HG03520 (cell line): Measurements from ENCODE around the gene TLX3.
"Not testable (repeated sequence)": the region's sequence is repeated elsewhere in the genome, so short reads cannot be mapped to it uniquely, and the experiment has no call there.

Experiments
- ATAC-seq: cut with Tn5 transposase; IDR thresholded peaks from one replicate; pipeline ENCODE4 v1.9.1; 2021; ENCODE audit warnings: mild to moderate bottlenecking, moderate library complexity; ENCODE audit not compliant: unreplicated experiment

The TLX3 gene

DNA sequence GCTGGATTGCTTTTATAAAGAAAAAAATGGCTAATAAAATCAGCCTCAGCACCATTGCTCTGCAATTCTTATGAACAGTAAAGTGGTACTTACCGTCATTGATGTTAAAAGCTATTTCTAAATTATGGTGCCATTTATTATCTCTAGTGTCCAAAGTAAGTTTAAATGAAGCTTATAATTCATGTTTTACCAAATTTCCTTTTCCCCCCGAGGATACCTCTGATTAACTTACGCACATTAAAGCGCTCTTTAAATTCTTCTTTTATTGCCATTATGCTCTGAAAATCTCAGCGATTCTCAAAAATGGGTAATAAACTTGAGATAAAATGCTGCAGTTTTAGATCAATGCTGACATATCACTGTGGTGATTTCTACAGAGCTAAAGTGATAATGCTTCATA is 13.5 kb downstream of the TLX3 start:
- no peak for ATAC-seq

DNA sequence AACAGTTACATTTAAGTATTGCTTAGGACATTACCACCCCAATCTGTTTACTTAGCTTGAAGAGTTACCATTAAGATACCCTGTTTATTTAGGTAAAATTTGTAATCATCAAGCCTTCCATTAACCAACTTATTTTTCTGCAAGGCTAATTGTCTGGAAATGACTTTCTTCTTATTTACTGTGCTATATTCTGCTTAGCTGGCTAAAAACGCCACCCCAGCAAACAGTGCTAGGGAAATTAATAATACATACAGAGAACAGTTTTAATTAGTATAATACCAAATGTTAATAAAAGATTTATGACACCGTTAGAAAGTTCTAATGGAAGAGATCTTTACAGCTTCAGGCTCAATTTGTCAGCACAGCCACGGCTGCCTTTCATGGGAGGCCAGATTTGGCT is 14.0 kb downstream of the TLX3 start:
- ATAC-seq = no peak

DNA sequence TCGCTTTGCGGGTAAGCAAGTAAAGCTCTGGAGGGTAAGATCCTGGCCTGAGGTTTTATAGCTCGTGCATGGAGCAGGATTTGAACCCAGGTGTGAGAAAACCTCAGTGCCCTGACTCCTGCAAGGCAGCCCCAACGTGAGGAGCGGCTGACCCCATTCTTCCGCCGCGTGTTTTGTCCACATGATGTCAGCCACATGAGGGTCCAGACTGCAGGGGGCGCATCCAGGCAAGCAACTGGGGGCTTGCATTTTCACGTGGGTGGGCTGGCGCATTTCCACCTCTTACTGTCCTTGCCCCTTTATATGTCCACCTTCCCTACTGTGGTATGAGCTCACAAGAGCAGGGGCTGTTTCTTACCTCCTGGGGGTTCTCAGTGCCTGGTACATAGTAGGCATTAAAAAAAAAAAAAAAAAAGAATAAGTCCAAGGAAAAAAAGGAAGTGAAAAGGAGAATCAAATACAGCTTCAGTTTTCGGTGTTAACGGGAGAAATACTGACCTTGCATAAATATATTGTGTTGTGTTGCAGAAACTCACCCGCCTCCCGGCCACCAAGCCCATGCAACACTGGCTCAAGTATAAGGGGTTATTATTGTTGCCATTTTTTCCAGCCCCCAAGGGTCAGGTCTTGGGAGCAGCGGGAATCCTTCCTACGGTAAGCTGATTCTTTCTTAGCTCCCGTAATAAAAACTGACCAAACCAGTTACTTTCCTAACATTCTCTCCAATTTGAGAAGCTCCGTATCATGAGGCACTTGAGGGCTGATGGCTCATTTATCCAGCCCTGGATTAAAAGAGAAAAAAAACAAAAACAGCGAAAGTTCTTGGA is 15.0 kb downstream of the TLX3 start:
- no peak for ATAC-seq

DNA sequence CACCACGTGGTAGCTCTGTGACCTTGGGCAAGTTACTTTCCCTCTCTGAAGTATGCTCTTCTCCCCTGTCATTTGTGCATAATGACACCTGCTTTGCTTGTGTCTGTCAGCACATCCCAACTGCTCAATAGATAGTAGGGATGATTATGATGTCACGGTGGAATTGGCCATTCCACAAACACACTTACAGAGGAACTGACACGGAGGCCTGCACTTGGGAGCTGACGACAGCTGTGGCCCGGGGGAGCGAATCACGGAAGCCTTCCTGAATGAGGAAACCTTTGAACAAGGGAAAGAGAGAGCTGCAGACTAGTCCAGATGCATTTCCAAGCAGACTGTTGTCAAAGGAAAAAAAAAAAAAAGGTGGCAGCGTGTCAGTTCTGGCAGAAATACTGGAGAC is 21.0 kb downstream of the TLX3 start:
- ATAC-seq = no peak

DNA sequence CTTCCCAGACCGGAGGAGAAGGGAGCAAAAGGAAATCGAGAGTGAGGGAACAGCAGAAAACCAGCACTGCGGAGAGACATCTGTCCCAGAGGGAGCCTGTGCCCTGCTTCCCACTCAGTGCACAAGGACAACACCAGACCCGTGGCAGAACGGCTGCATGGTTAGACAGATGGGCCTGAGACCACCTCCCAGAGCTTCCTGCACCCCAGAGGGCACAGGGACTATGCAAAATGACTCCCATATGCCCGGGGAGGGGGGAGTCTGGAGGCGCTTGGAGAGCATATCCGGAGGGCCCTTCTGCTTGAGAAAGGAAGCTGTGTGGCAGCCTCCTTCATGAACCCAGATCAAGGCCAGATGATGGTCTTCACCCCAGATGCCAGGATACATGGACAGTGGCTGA is 26.6 kb downstream of the TLX3 start:
- no peak for ATAC-seq

DNA sequence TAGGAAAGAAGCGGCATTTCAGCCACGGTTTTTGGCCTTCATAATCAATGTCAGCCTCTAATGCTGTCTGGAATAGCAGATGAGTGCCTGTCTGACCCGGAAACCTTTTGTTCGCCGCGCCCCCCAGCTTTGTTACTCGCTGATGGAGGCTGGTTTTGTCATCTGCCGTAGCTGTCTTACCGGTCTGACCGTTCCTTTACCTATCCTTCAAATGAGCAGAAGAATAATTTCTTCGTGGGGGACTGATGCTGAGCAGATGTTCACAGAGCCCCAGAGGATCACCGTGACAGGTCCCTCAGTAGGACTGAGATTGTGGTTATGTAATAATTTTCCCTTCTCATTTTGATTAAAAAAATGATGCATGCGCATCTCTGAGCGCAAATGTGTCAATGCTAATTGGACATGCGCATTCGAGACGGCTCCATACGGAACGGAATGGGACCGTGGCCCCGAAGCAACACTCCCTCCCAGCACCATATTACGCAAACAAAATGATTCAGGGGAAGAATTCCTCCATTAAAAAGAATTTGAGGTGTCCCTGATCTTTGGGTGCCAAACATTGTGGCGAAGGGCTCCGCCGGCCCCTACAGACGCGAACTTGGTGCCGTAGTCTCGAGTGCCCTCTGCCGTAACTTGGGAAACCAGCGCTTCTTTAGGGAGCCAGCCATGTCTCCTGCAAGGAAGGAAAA is 27.6 kb downstream of the TLX3 start:
- ATAC-seq = no peak

DNA sequence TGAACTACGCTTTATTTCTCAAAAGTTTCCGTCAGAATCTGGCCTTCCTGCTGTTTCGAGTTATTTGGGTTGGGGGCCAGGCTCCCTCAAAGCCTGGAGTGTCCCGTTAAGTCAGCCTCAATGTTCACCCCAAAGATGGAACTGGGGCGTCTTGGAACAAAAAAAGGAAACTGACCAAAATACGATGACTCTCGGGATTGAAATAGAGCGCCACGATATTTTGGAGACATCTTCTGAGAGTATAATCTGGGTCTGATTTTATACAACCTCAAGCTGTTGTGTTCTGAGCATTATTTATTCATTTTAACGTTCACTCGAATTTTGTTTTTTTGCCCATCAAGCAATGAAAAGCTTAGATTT is 28.1 kb downstream of the TLX3 start:
- ATAC-seq = no peak

DNA sequence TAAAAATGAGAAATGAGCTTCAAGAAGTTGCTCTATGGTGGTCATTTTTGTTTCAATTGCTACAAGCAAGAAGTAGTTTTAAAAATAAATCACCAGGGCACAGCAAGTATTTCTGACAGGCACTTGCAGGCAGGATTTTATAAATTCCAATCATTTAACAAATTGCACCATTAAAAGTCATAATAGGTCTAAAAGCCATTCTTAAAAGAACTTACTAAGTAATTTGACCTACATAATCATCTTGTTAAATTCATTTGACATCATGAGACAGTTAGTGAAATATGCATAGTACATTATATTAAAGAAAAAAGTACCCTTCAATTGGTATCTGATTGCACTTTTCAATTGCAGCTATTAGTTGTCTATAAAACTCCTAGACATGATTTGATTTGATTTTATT is 31.0 kb downstream of the TLX3 start:
- no peak for ATAC-seq

DNA sequence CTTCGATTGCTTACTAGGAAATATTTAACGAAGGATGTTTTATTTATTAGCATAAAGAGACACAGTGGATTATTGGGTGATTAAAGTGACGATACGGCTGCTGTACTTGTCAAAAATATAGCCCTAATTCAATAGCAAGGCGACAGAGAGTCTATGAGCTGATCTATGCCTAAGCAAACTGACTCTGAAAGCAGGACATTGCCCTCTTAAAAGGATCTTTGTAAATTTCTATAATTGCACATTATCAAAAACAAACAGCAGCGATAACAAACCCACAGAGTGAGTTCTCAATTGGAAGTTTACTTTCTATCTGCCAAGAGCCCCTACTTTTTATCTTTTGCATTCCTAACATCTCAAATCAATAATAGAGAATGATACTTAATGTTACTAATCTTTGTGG is 31.4 kb downstream of the TLX3 start:
- no peak for ATAC-seq

DNA sequence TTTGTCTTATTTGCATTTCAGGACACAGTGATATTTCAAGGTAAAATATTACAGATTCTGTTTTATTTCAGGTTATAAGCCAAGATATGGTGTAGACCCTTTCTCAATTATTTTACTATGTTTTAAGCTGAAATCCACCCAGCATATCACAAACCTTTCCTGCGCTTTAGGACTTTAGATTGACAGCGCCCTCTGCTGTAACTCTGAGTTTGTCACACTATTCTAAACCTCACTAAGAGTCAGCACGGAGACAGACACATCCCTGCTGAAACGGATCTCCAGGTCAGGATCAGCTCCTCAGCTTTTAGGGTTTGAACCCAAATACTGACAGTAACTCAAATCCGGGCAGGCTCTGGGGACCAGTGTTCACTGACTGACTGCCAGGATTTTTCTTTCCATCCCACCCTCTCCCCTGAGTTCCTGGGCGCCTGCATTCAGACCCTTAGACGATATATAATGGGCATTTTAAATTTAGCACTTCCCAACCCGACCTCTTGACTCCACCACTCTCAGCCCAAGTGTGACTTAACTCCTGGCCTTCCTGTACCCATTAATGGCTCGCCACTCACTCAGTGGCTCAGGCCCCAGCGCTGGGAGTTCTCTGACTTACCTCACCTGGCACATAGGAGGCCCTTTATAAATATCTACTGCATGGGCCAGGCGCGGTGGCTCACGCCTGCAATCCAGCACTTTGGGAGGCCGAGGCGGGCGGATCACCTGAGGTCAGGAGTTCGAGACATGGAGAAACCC is 33.5 kb downstream of the TLX3 start:
- peak; percentile 73 for ATAC-seq

DNA sequence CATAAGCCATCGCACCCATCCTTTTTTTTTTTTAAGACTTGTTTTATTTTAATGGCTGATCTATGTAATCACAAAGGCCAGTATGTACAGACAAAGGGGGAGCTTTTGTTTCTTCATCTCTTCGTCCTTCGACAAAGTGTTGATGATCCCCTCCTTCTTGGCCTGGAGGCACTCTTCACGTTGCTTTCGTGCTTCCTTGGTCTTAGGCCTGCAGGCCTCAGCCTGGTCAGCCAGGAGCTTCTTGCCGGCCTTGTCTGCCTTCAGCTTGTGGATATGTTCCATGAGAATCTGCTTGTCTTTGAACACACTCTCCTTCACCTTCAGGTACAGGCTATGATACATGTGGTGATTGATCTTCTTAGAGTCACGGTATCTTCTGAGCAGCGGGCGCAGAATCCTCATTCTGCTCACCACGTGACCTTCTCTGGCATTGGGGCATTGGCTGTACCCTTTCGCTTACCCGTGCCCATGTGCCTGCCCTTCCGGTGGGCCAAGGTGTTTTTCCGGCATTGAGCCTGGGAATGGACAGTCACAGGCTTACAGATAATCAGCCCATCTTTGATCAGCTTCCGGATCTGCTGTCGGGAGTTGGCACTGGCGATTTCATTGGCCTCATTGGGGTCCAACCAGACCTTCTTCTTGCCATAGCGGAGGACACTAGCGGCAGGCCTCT is 36.0 kb downstream of the TLX3 start:
- no peak for ATAC-seq

DNA sequence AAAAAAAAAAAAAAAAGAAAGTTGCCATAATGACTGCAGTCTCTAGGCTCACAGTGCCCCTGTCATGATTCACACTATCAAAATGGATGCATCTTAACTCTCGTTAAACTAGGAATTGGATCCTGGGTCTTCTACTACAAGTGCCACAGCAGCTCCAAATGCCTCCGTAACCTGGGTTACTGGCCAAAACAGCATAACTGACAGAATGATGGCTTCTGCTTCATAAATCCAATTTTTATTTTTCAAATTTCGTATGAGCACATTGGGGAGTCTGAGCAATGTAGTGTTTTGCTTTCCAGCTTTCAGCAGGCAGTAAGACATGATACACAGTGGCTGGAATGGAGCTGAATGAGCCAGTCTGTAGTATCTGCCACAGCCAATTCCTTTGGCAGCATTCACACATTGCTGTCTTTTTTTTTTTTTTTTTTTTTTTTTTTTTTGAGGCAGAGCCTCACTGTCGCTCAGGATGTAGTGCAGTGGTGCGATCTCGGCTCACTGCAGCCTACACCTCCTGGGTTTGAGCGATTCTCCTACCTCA is 42.6 kb downstream of the TLX3 start:
- ATAC-seq = no peak

DNA sequence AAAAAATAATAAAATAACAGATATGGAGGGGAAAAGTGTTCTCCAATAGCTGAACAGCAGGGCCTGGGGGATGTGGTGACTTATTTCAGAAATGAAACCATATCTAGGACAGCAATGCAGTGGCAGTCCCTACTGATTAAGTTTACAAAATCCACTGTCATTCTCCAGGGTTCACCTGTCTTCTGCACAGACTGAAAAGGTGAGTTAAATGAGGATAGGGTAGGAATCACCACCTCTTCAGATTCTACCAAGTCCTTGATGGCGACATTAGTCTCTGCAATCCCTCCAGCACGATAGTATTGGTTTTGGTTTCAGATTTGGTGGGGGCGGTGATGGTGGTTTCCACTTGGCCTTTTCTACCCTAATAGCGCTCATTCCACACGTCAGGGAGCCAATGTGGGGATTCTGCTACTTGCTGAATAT is 46.3 kb downstream of the TLX3 start:
- peak; percentile 95 for ATAC-seq

DNA sequence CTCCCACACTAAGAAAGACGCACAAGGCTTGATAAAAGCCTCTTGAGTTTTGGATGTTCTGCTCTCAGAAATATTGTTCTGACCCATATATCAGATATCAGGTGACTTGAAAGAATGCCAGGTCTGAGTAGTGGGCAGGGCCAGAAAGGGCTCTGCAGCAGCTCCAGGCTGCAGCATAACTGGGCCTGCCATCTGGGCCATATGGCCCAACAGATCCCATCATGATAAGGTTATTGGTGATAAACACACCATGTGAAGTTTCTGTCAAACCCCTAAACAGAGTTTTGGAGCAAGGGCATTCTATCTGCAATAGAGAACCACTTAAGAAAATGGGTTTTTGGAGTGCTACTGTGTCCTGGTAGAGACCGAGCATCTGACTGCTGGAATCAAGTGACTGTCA is 48.8 kb downstream of the TLX3 start:
- ATAC-seq = no peak

DNA sequence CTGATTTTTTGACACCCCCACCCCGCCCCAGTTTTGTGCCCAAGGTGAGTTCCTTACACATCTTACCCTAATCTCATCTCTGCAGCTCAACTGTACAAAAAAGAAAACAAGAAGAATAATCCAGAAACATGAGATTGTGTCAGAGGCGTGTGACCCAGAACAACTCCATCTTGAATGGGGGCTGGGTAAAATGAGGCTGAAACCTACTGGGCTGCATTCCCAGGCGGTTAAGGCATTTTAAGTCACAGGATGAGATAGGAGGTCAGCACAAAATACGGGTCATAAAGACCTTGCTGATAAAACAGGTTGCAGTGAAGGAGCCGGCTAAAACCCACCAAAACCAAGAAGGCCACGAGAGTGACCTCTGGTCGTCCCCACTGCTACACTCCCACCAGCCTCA is 52.1 kb downstream of the TLX3 start:
- not testable (repeated sequence) for ATAC-seq
